ENCODE measurements around the gene CORO1C.
"Not testable (repeated sequence)": the region's sequence is repeated elsewhere in the genome, so short reads cannot be mapped to it uniquely, and the experiment has no call there.

The CORO1C gene

DNA sequence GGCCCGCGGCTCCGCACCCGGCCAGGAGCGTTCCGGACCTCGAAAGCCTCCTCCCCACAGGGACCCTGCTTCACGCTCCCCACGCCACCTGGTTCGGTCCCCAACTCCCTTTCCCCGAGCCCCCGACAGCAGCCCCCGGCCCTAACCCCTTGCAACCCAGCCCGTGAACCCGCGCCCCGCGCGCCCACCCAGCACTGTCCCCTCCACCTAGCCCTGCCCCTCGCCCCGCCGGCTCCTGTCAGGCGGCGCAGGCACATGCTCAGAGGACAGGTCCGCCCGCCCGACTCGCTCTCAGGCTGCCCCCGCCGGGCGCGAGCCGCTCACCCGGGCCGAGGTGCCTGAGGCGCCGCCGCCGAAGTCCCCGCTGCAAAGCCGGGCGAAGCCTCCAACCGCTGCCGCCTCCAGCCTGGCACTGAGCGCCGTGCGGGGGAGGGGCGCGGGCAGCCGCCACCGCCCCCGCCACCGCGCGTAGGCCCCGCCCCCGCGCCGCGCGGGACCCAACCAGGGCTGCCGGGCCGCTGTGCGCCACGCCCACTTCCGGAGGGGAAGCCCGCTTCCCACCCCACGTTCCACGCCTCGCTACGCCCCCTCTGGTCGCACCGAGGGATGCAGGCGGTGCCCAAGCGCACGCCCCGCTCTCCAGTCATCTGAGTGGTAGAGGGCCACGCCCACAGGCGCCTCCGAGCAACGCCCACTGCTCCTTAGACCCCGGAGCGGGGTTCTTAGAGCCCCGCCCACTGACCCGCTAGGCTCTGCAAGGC, at the start of gene CORO1C:
CORO1C (minus strand) TSS at position 414 of the 761 bp plus-strand sequence. CDS start 30,200 bp downstream, outside the sequence.
- no peak for FAIRE-seq

GRCh38 chr12:108779998-108780688, 48.8 kb upstream of the CORO1C start:
- FAIRE-seq, result no peak

GRCh38 chr12:108778053-108778452, 46.7 kb upstream of the CORO1C start:
- no peak for FAIRE-seq

DNA sequence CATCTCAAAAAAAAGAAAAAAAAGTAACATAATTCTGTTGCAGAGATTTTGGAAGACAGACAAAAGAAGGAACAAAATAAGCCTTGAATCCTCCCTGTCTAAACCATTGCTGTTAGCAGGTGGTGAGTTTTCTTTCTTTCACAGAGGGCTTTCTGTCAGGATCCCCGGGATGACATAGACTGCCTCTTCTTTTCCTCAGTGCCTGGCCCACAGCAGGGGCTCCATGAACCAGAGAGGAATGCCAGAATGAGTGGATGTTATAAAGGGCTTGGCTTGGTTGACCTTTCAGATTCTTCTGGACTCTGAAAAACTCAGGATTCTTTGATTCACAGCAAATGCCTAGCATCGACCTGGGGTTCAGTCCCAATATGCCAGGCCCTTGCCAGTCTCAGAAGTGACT, 45.8 kb upstream of the CORO1C start:
- FAIRE-seq, result no peak

DNA sequence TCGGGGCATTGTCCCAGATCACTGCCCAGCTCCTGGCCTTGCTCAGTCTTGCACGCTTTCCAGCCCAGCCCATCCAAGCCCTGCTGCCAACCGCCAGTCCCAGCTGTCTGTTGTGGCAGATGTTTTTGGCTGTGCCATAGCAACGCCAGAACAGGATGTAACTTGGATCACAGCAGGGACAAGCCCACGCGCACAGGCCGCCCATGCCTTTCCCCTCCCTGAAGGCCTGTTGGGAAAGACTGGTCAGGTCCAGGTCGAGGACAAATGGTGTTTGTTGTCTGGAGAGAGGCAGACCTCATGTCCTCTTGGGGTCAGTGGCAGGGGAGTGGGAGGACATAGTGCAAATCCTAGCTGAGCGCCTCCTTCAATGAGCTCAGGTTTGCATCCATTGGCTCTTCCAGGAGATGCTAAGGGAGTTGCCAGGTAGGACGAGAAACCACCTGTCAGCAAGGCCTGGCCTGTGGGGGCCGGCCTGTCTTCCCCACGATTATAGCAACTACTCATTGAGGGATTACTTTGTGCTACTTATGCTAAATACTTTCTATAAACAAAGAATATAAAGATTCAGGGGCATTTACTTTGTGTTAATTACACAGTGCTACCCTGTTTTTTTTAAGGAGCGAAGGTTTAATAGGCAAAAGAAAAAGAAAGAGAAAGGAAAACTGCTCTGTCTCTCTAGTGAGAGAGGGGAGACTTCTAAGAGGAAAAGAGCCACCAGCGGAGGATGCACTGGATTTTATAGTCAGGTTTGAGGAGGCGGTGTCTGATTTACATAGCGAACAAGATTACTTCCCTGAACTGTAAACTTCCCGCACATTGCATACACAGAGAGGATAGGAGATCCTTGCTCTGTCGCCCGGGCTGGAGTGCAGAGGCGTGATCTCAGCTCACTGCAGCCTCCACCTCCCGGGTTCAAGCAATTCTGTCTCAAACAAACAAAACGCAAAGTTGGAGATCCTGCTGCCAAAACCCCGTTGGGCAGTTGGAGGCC, 42.8 kb upstream of the CORO1C start:
- no peak for FAIRE-seq

- FAIRE-seq, result no peak
These were observed 41.8 kb upstream of the CORO1C start for GRCh38 chr12:108772891-108773797.

- no peak for FAIRE-seq
These were observed 40.9 kb upstream of the CORO1C start for GRCh38 chr12:108772247-108772646.

DNA sequence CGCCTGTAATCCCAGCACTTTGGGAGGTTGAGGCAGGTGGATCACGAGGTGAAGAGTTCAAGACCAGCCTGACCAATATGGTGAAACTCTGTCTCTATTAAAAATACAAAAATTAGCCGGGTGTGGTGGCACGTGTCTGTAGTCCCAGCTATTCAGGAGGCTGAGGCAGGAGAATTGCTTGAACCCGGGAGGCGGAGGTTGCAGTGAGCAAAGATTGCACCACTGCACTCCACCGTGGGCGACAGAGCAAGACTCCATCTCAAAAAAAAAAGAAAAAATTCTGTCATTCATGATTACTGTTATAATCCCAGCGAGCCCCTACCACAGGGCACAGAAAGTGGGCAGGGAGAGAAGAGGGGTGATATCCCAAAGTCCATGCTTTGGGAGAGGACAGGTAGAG, 40.5 kb upstream of the CORO1C start:
- FAIRE-seq, result not testable (repeated sequence)

DNA sequence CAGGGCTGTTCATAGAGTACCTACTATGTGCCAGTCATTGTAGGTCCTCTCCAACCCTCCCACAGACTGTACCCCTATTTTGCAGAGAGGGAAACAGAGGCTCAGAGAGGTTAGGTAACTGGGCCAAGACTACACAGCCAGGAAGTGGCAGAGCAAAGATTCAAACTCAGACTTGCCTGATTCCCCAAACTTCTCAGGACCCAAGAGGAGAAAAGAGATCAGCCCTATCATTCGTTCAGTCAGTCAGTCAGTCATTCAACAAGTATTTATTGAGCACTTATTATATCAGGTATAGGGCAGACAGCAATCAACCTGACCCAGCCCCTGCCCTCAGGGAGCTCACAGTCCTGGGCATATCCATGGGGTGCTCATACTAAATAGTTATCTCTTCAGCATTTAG, 39.6 kb upstream of the CORO1C start:
- FAIRE-seq, result no peak

DNA sequence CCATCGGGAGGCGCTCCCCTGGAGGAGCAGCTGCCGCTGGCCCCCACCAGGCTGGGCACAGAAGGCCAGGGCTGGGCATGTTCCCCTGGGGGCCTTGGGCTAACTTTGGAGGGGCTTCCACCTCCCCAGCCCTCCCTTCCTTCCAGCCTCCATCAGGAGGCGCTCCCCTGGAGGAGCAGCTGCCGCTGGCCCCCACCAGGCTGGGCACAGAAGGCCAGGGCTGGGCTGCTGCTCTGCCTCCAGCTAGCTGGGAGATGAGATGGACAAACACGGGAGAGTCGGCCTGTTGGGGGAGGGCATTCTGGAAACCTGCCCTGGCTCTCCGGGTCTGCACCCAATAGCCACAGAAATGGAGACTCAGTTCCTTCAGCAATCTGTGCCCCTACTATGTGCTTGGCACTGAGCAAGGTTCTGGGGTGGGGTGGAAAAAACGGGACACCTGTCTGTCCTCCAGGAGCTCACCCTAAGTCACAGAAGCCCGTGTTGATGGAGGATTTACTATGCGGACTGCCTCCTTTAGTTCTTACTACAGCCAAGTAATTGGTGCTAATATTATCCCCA, 39.0 kb upstream of the CORO1C start:
- no peak for FAIRE-seq

DNA sequence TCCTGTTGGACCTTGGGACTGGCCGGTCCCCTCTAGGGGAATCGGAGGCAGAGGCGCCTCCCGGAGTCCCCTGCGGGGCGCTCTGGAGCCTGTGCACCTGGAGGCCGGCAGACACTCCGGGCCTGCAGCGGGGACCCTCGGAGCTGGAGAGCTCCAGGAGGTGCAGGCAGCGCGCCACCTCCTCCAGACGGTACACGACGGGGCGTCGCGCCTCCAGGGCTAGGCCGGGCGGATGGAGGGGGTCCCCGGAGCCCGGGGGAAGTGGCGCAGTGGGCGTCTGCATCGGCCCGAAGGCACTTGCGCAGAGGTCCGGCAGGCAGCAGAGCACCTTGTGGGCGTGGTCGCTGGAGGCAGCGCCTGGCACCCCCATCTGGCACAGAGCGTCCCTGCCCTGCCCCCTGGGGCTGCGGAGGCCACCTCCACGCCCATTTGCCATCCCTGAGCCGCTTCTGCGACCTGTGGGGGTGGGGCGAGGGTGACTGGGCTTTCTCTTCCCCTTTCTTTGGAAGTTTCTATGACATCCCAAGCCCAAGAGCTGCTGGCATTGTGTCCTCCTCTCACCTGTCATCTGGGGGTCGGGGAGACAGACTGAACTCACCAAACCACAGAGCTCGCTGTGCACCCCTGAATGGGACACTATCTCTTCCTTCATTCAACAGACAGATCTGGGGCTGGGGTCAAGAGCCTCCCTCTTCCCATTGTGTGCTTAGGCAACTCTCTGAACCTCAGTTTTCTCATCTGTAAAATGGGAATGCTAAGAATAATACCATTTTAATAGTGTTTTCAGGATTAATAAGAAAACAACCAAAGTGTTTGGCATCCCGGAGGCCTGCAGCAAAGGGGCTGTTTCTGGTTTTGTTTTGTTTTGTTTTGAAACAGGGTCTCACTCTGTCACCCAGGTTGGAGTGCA, 37.5 kb upstream of the CORO1C start:
- FAIRE-seq, result no peak

- no peak for FAIRE-seq
These were observed 35.0 kb upstream of the CORO1C start for GRCh38 chr12:108766294-108766693.

GRCh38 chr12:108765289-108765764, 34.0 kb upstream of the CORO1C start:
- FAIRE-seq, result no peak

DNA sequence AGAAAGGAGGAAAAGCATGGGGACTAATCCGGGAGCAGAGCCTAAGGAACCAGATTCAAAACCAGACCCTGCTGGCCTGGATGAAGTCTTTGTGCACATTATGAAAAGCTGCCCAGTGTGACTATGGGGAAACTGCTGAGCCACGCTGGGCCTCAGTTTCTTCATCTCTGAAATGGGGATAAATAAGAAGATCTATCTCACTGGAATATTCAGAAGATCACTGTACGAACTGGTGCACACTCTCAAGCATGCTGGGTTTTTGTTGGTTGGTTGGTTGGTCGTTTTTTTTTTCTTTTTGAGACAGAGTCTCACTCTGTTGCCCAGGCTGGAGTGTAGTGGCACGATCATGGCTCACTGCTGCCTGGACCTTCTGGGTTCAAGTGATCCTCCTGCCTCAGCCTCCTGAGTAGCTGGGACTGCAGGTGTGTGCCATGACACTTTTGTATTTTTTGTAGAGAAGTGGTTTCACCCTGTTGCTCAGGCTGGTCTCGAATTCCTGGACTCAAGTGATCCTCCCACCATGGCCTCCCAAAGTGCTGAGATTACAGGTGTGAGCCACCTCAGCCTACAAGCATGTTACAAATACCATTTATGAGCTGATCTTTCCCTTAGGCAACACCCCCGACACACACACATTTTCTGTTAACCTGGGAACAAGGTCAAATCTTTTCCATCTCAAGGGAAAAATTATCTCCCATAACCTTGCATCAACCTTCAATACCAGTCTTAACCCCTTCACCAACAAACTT, 33.4 kb upstream of the CORO1C start:
- FAIRE-seq, result no peak

DNA sequence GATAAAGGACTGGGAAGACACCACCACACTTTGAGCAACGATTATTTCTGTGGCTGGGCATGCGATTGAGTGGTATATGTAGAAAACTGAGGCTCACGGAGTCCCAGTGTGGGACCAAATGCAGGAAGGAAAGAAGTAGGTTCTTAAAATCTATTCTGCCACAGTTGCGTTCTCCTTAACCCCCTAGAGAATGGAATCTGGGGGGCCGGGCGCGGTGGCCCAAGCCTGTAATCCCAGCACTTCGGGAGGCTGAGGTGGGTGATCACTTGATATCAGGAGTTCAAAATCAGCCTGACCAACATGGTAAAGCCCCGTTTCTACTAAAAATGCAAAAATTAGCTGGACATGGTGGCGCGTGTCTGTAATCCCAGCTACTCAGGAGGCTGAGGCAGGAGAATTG, 29.9 kb upstream of the CORO1C start:
- FAIRE-seq, result no peak

DNA sequence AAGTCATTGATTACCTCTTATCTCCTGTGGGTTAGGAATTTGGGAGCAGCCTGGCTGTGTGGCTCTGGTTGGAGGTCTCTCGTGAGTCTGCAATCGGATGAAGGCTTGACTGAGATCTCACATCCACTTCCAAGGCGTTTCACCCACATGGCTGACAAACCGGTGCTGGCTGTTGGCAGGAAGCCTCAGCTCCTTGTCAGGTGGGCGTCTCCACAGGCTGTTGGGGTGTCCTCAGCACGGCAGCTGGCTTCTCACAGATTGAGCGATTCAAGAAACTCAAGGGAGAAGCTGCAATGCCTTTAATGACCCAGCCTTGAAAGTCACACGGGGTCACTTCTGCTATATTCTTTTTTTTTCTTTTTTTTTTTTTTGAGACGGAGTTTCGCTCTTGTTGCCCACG, 28.6 kb upstream of the CORO1C start:
- no peak for FAIRE-seq

GRCh38 chr12:108757856-108758255, 26.5 kb upstream of the CORO1C start:
- FAIRE-seq, result no peak

DNA sequence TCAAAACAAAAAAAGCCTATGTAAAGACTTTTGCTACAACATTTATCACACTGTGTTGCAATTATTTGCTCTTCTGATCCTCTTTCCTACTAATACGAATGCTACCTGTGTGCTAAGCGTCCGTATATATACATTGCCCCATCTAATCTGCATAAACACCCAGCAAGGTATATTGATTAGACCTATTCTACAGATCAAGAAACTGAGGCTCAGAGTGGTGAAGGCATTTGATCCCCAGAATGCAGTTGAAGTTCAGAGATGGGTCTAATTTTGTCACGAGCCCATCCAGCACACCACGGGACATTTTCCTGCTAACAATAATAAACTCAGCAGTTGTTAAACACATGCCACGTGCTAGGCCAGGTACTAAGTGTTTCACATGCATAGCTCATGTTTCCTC, 25.1 kb upstream of the CORO1C start:
- FAIRE-seq, result no peak

GRCh38 chr12:108755481-108755880, 24.2 kb upstream of the CORO1C start:
- no peak for FAIRE-seq

GRCh38 chr12:108753976-108754375, 22.7 kb upstream of the CORO1C start:
- no peak for FAIRE-seq
